ENCODE results near the gene SLC19A1. TPM values are rescaled to one million over a fixed set of nuclear protein-coding genes. Genes with fewer than 3 reads are reported as not detected.

SLC19A1 gene
- total RNA-seq, 4 donors from 2014 or later, result 6.5 to 18.3 (median 8.1) TPM

- TF ChIP-seq, protein P1, sequence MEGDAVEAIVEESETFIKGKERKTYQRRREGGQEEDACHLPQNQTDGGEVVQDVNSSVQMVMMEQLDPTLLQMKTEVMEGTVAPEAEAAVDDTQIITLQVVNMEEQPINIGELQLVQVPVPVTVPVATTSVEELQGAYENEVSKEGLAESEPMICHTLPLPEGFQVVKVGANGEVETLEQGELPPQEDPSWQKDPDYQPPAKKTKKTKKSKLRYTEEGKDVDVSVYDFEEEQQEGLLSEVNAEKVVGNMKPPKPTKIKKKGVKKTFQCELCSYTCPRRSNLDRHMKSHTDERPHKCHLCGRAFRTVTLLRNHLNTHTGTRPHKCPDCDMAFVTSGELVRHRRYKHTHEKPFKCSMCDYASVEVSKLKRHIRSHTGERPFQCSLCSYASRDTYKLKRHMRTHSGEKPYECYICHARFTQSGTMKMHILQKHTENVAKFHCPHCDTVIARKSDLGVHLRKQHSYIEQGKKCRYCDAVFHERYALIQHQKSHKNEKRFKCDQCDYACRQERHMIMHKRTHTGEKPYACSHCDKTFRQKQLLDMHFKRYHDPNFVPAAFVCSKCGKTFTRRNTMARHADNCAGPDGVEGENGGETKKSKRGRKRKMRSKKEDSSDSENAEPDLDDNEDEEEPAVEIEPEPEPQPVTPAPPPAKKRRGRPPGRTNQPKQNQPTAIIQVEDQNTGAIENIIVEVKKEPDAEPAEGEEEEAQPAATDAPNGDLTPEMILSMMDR (IDR thresholded peaks at IDR 0.05; ENCODE audit: low read depth), result no peak
These were observed 43.6 kb downstream of the SLC19A1 start for GRCh38 chr21:45498646-45499000.

DNA sequence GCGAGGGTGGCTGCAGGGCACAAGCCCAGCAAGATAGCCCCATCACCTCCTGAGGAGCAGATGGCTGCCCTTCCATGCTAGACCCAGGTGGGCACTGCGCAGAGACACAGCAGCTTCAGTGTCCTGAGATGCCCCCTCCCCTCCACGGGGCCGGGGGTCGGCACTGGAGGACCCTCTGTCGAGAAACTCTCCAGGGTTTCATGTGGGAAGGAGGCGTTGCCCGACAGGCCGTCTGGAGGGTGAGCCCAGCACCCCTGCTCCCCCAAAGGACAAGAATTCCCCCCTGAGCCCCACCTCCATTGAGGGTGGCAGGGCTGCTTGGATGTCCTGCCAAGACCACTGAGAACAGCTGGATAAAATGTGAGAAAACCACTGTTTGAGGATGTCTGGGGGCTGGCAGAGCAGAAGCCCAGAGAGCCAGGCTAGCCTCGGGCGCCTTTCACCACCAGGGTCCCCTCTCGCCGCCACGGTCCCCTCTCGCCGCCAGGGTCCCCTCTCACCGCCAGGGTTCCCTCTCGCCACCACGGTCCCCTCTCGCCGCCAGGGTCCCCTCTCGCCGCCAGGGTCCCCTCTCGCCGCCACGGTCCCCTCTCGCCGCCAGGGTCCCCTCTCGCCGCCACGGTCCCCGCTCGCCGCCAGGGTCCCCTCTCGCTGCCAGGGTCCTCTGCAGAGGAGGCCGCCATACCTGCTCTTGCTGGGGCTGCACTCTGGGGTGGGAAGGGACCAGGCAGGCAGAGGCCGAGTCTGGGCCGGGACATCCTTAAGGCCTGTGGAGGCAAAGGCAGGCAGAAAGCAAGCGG lies 44.2 kb downstream of the SLC19A1 start:
- TF ChIP-seq, protein P1 (IDR thresholded peaks at IDR 0.05; ENCODE audit: low read depth), result no peak

GRCh38 chr21:45496968-45497845 lies 45.0 kb downstream of the SLC19A1 start:
- TF ChIP-seq, protein P1 (IDR thresholded peaks at IDR 0.05; ENCODE audit: low read depth), result no peak

GRCh38 chr21:45496151-45496967 lies 45.9 kb downstream of the SLC19A1 start:
- TF ChIP-seq, protein P1 (IDR thresholded peaks at IDR 0.05; ENCODE audit: low read depth), result no peak

DNA sequence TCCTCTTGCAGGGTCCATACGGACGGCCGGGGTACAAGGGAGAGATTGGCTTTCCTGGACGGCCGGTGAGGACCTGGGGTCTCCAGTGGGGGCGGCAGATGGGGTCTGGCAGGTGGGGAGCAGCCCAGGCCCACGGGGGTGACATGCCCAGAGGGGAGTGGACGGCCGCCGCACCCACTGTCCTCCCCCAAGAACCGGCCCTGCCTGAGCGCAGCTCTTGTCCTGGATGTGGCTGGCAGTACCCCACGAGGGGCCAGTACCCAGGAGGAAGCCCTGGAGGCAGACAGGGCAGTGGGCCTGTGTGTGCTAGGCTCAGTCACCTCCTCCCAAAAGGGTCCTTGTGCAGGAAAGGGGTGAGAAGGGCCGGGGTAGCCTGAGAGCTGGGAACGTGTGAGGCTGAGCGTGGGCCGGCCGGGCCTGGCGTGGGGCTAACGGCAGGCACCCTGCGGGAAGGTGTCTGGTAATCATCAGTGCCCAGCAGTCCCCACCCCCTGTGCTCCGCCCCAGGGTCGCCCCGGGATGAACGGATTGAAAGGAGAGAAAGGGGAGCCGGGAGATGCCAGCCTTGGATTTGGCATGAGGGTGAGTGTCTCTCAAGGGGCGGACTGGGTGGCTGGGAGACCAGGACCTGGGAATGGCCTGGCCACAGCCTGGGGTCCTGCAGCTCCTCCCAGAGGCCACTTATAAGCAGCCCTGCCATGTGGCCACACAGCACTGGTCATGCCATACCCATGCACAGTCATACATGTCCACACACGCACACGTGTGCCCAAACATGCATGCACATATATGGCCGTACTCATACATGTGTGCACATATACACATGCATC lies 47.2 kb downstream of the SLC19A1 start:
- TF ChIP-seq, protein P1 (IDR thresholded peaks at IDR 0.05; ENCODE audit: low read depth), result no peak

- TF ChIP-seq, protein P1 (IDR thresholded peaks at IDR 0.05; ENCODE audit: low read depth), result no peak
These were observed 47.9 kb downstream of the SLC19A1 start for GRCh38 chr21:45494135-45494850.

Measured in subcutaneous adipose tissue (tissue), 4 donors.